Panc1 (cell line): ENCODE results near the gene TMCC1.

Experiments
- CTCF ChIP-seq: fragments of 450-650 bp; IDR thresholded peaks from 2 replicates; pipeline ENCODE4 v1.5.1; 2017; ENCODE audit warnings: mild to moderate bottlenecking
- POLR2AphosphoS5 ChIP-seq: IDR thresholded peaks from 2 replicates; pipeline ENCODE4 v1.6.1; 2012; ENCODE audit warnings: mild to moderate bottlenecking, low read depth, low read length, moderate library complexity
- TCF7L2 ChIP-seq: IDR thresholded peaks from 2 replicates; pipeline ENCODE4 v1.6.1; 2011; ENCODE audit warnings: mild to moderate bottlenecking, low read depth, low read length, inconsistent platforms
- TF ChIP-seq, protein P1 (sequence below), 2 experiments: IDR thresholded peaks; 2 replicates each; pipeline ENCODE4 v1.6.1; 2011 to 2012; ENCODE audit warnings: low read depth in 2 of 2, control low read depth in 1 of 2, low read length in 1 of 2, mild to moderate bottlenecking in 1 of 2, moderate library complexity in 1 of 2; ENCODE audit not compliant: insufficient read depth in 1 of 2

GRCh38 chr3:129602730-129603560, 290.6 kb downstream of the TMCC1 start:
- TF ChIP-seq CTCF (no peak), POLR2AphosphoS5 (peak; percentile 9; the same call in 1 of the 2 replicates), TCF7L2 (0 out of 2 replicates have a peak, but pooled peaks have one; percentile 43)
- TF ChIP-seq, protein P1, sequence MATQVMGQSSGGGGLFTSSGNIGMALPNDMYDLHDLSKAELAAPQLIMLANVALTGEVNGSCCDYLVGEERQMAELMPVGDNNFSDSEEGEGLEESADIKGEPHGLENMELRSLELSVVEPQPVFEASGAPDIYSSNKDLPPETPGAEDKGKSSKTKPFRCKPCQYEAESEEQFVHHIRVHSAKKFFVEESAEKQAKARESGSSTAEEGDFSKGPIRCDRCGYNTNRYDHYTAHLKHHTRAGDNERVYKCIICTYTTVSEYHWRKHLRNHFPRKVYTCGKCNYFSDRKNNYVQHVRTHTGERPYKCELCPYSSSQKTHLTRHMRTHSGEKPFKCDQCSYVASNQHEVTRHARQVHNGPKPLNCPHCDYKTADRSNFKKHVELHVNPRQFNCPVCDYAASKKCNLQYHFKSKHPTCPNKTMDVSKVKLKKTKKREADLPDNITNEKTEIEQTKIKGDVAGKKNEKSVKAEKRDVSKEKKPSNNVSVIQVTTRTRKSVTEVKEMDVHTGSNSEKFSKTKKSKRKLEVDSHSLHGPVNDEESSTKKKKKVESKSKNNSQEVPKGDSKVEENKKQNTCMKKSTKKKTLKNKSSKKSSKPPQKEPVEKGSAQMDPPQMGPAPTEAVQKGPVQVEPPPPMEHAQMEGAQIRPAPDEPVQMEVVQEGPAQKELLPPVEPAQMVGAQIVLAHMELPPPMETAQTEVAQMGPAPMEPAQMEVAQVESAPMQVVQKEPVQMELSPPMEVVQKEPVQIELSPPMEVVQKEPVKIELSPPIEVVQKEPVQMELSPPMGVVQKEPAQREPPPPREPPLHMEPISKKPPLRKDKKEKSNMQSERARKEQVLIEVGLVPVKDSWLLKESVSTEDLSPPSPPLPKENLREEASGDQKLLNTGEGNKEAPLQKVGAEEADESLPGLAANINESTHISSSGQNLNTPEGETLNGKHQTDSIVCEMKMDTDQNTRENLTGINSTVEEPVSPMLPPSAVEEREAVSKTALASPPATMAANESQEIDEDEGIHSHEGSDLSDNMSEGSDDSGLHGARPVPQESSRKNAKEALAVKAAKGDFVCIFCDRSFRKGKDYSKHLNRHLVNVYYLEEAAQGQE (IDR thresholded peaks at IDR 0.05; ENCODE audit: insufficient read depth in 1 of 2, low read depth in 2 of 2, low read length in 1 of 2): no peak
